HG03565 (cell line): Measurements from ENCODE around the gene IFNA5.

ENCODE experiments used
- ATAC-seq: cut with Tn5 transposase; IDR thresholded peaks from one replicate; pipeline ENCODE4 v1.9.1; 2021; ENCODE audit warnings: mild to moderate bottlenecking, moderate library complexity; ENCODE audit not compliant: unreplicated experiment

Gene IFNA5

GRCh38 chr9:21305213-21305612 lies at the start of gene IFNA5:
IFNA5 (minus strand) TSS chr9:21305313; CDS start chr9:21305256, 57 bp downstream.
- no peak for ATAC-seq

GRCh38 chr9:21350787-21351186 lies 45.7 kb upstream of the IFNA5 start, which contains the start of gene IFNA6:
IFNA6 (minus strand) TSS chr9:21350887; CDS start chr9:21350887, 0 bp downstream.
- ATAC-seq: no peak

GRCh38 chr9:21348430-21348970 lies 43.4 kb upstream of the IFNA5 start:
- no peak for ATAC-seq

GRCh38 chr9:21340735-21341134 lies 35.6 kb upstream of the IFNA5 start:
- no peak for ATAC-seq

GRCh38 chr9:21336457-21336856 lies 31.3 kb upstream of the IFNA5 start:
- ATAC-seq: no peak

GRCh38 chr9:21334701-21335632 lies 29.9 kb upstream of the IFNA5 start, which contains the start of gene KLHL9:
KLHL9 (minus strand) TSS chr9:21335404; CDS start chr9:21334859, 545 bp downstream.
- ATAC-seq: peak; percentile 78

GRCh38 chr9:21333226-21333625 lies 28.1 kb upstream of the IFNA5 start:
- ATAC-seq: no peak

GRCh38 chr9:21331676-21332402 lies 26.7 kb upstream of the IFNA5 start:
- no peak for ATAC-seq

- peak; percentile 87 for ATAC-seq
Observed at GRCh38 chr9:21326526-21327139, 21.5 kb upstream of the IFNA5 start.

GRCh38 chr9:21324047-21324446 lies 18.9 kb upstream of the IFNA5 start:
- ATAC-seq: no peak

GRCh38 chr9:21322911-21323461 lies 17.9 kb upstream of the IFNA5 start:
- ATAC-seq: no peak

GRCh38 chr9:21320465-21320864 lies 15.4 kb upstream of the IFNA5 start:
- ATAC-seq: no peak

- peak; percentile 53 for ATAC-seq
Observed at GRCh38 chr9:21317956-21318923, 13.1 kb upstream of the IFNA5 start.

- ATAC-seq: no peak
Observed at GRCh38 chr9:21316860-21317259, 11.7 kb upstream of the IFNA5 start.

GRCh38 chr9:21316032-21316842 lies 11.1 kb upstream of the IFNA5 start:
- ATAC-seq: no peak

- no peak for ATAC-seq
Observed at GRCh38 chr9:21314152-21314551, 9.0 kb upstream of the IFNA5 start.

GRCh38 chr9:21311889-21312288 lies 6.8 kb upstream of the IFNA5 start:
- ATAC-seq: no peak

- ATAC-seq: no peak
Observed at GRCh38 chr9:21295992-21296391, 9.1 kb downstream of the IFNA5 start.
